GM19239 (cell line): ENCODE measurements around the gene IQCB1.
A peak's percentile ranks its signal among the peaks of the same experiment; 100 is the strongest.
"Not testable (repeated sequence)": the region's sequence is repeated elsewhere in the genome, so short reads cannot be mapped to it uniquely, and the experiment has no call there.

Experiments
- DNase-seq: peaks from one replicate; pipeline ENCODE4 v3.0.0; 2011; ENCODE audit warnings: low spot score; ENCODE audit not compliant: insufficient read length
- FAIRE-seq: peaks from 2 replicates; lab custom pipeline; 2011; peaks lifted over from hg19 to GRCh38; lab: Jason Lieb, UNC

The IQCB1 gene, protein sequence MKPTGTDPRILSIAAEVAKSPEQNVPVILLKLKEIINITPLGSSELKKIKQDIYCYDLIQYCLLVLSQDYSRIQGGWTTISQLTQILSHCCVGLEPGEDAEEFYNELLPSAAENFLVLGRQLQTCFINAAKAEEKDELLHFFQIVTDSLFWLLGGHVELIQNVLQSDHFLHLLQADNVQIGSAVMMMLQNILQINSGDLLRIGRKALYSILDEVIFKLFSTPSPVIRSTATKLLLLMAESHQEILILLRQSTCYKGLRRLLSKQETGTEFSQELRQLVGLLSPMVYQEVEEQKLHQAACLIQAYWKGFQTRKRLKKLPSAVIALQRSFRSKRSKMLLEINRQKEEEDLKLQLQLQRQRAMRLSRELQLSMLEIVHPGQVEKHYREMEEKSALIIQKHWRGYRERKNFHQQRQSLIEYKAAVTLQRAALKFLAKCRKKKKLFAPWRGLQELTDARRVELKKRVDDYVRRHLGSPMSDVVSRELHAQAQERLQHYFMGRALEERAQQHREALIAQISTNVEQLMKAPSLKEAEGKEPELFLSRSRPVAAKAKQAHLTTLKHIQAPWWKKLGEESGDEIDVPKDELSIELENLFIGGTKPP

DNA sequence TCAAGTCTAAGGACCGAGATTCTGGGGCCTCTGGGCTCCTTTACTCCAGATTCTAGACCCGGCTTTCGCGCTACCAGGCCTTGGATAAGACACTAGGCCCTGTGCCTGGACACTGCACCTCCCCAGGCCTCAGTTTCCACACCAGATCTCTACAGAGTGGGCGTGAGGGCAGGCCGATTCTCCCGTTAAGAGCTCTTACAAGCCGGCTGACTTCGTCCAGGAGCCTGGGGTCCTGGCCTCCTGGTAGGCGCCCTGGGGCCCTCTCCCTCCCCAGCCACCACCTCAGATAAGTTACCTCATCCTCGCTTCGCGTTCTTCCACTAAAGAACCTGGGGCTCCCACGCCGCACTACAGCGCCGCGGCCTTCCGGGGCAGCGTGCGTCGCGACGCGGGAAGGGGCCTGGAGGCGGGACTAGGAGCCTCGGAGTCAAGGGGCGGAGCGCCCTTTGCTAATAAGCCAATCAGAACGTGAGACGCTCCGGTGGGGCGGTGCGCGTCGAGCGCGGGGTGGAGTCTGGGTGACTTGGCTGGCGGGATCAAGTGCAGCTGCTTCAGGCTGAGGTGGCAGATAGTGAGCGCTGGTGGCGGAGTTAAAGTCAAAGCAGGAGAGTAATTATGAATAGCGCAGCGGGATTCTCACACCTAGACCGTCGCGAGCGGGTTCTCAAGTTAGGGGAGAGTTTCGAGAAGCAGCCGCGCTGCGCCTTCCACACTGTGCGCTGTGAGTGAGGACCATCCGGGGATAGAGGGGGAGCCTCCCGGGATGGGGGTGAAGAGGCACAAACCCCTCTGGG lies at the start of gene IQCB1, which contains the start of gene EAF2:
IQCB1 (minus strand) TSS at position 390 of the 794 bp plus-strand sequence. CDS start 6,100 bp downstream, outside the sequence.
EAF2 (plus strand) TSS at position 539 of the 794 bp plus-strand sequence; CDS start at position 616, 77 bp downstream.
- peak; percentile 97 for FAIRE-seq
- peak; percentile 78 for DNase-seq

DNA sequence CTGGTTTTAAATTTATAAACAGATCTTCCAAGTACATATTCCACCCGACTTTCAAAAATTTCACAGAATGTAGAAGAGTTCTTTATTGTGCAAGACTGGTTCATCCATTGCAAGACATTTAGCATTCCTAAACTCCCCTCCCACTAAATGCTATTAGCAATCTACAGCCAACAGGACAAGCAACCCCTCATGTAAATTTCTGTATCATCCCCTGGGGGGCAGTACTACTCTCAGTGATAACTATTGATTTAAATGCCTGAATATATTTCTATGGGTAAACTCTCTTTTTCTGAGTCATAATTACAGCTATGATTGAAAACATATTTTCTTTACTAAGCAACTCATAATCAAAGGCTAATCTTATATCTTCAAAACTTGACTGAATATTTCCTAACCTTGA lies 48.6 kb upstream of the IQCB1 start:
- no peak for FAIRE-seq
- DNase-seq = peak; percentile 6

DNA sequence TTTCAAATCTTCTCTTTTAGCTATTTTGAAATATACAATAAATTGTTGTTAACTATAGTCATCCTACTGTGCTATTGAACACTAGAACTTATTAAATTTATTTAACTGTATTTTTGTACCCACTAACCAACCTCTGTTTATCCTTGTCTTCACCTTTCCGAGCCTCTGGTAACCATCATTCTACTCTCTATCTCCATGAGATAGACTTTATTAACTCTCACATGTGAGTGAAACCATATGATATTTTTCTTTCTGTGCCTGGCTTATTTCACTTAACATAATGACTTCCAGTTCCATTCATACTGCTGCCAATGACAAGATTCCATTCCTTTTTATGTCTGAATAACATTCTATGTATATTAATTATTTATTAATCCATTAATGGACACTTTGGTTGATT lies 43.6 kb upstream of the IQCB1 start:
- DNase-seq = no peak
- no peak for FAIRE-seq

DNA sequence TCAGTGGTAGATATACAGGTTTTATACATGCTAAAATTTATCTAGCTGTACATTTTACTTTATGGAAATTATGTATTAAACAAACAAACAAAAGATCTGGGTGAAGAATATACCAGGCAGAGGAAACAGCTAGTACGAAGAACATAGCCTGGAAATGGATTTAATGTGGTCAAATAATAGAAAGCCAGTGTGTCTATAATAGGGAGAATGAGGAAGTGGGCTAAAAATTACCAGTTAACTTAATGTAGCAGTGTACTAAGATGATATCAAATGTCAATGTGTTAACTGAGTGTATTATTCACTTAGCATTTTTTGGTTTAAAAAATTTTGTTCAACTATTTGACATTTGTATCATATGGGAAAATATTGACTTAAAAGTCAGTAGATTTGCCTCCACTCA lies 36.6 kb upstream of the IQCB1 start:
- peak; percentile 26 for FAIRE-seq
- no peak for DNase-seq

DNA sequence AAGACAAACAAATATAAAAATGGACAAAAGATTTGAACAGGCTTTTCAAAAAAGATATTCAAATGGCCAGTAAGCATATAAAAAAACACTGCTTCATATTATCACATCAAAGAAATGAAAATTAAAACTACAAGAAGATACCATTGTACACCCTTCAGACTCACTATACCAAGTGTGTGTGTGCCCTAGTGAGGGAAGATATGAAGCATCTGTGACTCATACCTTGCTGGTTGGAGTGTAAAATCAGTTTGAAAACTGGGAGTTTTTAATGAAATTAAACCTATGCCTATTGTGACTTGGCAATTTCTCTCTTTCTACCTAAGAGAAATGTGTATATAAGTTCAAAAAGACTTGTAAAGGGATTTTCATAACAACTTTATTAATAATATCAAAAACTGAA lies 35.9 kb upstream of the IQCB1 start:
- FAIRE-seq (no peak), DNase-seq (no peak)

DNA sequence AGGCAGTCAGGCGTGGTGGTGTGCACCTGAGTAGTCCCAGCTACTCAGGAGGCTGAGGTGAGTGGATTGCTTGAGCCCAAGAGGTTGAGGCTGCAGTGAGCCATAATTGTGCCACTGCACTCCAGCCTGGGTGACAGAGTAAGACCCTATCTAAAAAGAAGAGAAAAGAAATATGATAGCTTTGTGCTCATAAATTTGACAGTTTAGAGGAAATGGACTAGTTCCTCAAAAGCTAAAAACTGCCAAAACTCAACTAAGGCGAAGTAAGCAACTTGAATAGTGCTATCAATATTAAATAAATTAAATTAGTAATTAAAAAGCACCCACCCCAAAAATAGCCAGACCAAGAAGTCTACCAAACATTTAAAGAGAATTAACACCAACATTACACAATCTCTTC lies 34.9 kb upstream of the IQCB1 start:
- DNase-seq = no peak

DNA sequence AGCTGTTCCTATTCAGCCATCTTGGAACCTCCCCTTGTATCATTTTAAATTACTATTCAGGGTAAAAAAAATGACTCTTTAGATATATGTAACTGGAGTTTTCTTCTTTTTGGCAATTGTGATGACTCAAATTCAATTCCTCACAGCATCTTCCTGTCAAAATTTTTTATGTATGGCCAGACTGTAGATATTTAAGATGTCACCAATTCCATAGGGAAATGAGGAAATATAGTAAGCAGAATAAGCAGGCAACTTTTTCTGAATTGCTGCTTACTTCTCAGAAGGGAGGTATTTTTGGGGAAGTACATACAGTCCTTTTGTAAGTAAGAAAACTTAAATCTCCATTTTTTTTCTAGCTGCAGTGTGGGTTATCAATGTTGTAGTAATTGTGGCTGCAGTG lies 28.9 kb upstream of the IQCB1 start:
- no peak for DNase-seq
- FAIRE-seq = no peak

More for the DNA sequence above, 34.9 kb upstream of the IQCB1 start:
- no peak for FAIRE-seq

DNA sequence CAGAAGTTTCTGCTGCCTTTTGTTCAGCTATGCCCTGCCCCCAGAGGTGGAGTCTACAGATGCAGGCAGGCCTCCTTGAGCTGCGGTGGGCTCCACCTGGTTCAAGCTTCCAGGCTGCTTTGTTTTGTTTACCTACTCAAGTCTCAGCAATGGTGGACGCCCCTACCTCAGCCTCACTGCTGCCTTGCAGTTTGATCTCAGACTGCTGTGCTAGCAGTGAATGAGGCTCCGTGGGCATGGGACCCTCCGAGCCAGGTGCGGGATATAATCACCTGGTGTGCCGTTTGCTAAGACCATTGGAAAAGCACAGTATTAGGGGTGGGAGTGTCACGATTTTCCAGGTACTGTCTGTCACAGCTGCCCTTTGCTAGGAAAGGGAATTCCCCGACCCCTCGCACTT lies 28.4 kb upstream of the IQCB1 start:
- not testable (repeated sequence) for FAIRE-seq, DNase-seq

DNA sequence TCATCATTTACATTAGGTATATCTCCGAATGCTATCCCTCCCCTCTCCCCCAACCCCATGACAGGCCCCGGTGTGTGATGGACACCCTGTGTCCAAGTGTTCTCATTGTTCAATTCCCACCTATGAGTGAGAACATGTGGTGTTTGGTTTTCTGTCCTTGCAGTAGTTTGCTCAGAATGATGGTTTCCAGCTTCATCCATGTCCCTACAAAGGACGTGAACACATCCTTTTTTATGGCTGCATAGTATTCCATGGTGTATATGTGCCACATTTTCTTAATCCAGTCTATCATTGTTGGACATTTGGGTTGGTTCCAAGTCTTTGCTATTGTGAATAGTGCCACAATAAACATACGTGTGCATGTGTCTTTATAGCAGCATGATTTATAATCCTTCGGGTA lies 22.9 kb upstream of the IQCB1 start:
- DNase-seq, FAIRE-seq: not testable (repeated sequence)

DNA sequence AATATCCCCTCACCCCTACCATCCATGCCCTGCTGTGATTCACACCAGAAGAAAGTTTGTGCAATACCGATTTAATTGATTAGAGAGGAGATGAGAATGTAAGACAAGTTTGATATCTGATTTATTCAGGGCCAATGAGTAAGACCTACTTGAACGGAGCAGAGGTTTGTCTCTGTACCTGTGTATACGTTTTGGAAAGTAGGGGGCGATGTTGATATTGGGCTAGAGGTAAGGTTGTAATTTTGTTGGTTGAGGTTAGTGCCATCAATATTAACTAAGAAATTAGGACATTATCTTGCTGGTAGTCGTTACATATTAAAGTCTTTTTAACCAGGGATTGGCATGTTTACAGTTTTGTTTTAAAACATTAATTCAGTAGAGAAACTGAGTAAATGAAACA lies 20.7 kb upstream of the IQCB1 start:
- no peak for DNase-seq
- FAIRE-seq = peak; percentile 73

DNA sequence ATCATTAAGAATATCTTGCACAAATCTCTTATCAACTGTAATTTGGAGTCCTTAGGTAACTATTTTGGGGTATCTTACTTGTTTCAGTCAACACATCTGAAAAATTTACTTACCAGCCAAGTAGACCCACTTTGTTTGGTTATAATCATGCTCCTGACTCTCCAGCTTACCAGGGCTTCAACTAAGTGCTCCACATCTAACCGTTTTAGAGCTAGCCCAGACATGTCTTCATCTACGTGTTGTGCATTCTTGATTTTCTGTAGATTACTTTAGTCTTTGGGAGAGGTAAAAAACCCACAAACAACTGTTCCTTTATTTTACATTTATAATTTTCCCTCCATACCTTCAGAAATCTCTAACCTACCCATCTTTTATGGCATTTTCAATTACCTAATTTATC lies 17.4 kb upstream of the IQCB1 start:
- FAIRE-seq (peak; percentile 45), DNase-seq (no peak)

DNA sequence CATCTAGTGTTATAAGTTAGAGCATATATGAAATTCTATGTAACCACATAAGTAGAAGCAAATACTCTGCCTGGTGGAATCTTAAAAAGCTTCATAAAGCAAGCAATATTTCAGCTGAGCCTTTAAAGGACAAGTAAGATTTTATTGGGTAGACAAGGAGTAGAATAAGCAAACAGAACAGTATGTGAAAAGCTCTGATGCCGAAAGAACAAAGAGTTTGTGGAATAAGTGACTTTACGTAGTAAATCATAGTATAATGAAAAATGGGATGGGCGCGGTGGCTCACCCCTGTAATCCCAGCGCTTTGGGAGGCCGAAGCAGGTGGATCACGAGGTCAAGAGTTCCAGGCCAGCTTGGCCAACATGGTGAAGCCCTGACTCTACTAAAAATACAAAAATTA lies 10.0 kb upstream of the IQCB1 start:
- peak; percentile 61 for FAIRE-seq
- no peak for DNase-seq

DNA sequence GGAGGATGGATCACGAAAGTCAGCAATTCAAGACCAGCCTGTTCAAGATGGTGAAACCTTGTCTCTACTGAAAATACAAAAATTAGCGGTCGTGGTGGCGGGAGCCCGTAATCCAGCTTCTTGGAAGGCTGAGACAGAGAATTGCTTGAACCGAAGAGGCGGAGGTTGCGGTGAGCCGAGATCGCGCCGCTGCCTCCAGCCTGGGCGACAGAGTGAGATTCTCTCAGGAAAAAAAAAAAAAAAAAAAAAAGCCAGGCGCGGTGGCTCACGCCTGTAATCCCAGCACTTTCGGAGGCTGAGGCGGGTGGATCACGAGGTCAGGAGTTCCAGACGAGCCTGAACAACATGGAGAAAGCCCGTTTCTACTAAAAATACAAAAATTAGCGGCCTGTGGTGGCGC lies 5.1 kb upstream of the IQCB1 start:
- FAIRE-seq = no peak
- no peak for DNase-seq

DNA sequence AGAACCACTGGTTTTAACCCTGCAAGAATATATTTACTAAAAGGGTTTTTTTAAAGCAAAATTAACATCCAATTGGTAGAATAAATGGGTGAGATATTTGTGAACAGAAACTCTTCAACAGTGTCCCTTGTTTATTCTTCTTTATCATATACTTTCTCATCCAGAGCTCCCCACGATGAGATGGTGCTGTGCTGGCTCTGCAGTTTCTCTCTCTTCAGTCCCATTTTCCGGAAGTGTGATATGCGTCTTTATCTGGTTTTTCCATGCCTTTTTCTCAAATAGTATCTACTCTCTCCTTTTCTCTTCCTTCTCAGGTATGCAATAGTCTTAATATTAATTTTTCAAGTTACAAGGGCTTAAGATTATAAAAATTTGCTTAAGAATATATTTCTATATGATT lies 1.6 kb upstream of the IQCB1 start:
- DNase-seq (no peak), FAIRE-seq (peak; percentile 91)

DNA sequence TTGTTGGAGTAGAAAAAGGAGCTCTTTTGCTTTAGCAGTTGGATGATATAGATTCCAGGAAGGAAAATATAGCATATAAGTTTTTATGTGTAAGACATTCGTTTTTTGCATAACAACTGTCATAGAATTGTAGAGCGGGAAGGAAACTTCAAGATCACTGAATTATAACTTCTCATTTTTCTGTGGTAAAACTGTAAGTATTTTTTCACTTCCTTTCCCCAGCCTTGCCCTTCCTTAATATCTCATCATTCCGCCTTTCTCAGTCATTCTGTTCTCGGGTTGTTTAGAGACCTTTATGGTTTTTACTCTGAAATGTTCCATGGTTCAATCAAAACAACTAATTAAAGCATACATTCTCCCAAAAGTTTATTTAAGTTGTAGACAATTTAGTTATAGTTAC lies 1.2 kb upstream of the IQCB1 start:
- FAIRE-seq = no peak
- DNase-seq = no peak

DNA sequence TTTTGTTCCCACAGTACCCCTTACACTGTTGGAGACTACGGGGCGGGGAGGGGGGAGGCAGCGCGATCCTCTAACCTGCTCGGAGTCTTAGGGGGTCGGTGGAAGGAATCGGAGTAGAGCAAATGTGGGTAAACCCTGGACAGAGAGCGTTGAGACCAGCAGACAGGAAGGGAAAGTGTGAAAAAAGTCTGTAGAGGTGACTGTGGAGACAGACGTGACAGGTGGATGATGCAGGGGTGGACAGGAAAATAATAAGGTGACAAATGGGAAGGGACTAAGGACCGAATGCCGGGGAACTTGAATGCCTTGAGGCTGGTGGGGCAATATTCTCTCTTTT lies 573 bp upstream of the IQCB1 start:
- no peak for FAIRE-seq
- DNase-seq = peak; percentile 9

DNA sequence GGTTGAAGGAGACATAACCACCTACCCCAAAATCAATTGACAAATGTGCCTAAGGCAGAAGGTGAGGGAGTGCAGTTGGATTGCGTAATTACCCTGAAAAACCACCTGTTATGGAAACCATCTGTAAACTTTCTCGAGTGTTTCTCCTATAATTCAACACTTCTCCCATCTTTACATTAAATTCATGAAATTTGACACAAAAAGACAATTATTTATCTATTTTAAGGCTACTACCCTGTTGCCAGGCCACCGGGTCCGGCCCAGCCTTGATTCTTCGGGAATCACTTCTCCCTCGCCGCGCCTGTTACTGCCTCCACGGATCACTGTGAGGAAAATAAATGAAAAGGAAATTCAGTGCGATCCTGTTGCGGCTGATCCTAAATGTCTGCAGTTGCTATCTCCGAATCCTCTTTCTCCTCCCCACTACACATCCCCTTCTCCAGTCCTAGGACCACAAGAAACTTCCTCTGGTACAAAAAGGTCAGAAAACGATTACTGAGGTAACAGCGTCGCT lies 646 bp downstream of the IQCB1 start:
- FAIRE-seq (peak; percentile 52), DNase-seq (no peak)

DNA sequence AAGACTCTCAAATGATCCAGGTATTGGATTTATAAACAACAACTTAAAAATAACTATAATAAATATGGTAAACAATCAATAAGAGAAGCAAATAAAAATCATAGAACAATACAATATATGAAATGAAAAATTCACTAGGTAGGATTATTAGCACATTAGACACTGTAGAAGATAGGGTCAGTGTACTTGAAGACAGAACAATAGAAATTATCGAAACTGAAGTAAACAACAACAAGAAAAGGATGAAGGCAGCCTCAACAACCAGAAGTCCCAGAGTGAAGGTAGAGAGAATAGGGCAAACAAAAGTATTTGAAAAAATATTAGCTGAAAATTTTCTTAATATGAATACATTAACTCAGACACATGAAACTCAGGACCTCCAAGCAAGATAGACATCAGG lies 11.9 kb downstream of the IQCB1 start:
- peak; percentile 68 for FAIRE-seq
- DNase-seq = no peak

DNA sequence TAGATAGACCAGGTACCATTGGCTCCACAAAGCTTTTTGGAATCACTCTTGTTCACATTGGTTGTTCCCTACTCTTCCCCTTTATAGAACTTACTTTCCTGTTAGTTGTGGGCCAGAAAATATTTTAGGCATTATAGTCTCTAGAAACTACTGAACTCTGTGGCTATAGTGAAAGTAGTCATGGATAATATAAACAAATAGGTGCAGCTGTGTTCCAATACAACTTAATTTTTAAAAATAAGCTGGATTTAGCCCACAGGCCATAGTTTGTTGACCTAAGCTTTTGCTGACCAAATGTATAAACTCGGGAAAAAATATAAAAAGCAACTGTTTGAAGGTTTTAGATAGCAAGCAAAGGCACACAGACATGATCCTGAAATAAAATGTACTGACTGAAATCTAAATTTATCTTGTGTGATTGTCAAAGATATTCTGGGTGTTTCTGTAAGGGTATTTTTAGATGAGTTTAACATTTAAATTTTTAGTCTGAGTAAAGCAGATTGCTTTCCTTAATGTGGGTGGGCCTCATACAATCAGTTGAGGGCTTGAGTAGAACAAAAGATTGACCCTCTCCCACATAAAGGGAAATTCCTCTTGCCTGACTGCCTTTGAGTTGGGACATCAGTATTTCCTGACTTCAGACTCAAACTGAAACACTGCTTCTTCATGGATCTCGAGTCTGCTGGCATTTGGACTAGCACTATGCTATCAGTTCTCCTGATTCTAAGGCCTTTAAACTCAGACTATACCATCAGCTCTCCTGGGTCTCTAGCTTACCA lies 13.2 kb downstream of the IQCB1 start:
- DNase-seq (no peak), FAIRE-seq (no peak)

DNA sequence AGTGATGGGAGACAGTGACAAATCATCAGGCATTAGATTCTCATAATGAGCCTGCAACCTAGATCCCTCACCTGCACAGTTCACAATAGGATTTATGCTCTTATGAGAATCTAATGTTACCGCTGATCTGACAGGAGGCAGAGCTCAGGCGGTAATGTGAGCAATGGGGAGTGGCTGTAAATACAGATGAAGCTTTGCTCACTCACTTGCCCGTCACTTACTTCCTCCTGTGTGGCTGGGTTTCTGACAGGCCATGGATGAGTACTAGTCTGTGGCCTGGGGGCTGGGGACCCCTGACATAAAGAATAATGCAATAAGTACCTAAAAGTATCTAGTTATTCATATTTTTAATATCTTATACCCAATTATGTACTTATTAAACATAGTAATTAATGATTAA lies 15.6 kb downstream of the IQCB1 start:
- DNase-seq (no peak), FAIRE-seq (no peak)
